ENCODE measurements around the gene HDAC2. TPM values are rescaled to one million over a fixed set of nuclear protein-coding genes. Genes with fewer than 3 reads are reported as not detected.

HDAC2 gene
- total RNA-seq, 2 donors from 2014 or later, result 275 to 335 TPM

DNA sequence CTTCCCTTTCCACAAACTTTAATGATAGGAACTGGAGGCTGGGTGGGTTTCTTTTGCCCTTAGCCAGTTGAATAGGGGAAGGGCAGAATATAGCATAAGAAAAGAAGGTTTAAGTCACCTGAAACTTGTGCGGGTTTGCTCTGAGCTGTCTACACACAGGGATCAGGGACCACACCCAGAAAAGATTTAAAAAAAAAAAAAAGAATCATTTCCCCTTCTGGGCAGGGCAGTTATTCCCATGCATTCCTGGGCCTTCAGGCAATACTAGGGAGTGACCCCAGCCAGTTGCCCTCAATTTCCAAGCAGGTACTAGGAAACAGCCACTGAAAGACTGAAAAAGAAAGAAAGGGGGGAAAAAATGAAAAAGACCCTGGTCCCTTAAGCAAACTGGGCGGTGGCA lies 39.6 kb upstream of the HDAC2 start:
- no peaks in the 10 kb centered on the region for H3K27me3 Mint-ChIP-seq (ENCODE audit: insufficient read depth)
- TF ChIP-seq CTCF (conservative IDR thresholded peaks at IDR 0.05), result no peak
- H3K27ac ChIP-seq (ENCODE audit: low read depth, low read length), result no peak overlapping the region

GRCh38 chr6:114009192-114009591 lies 38.2 kb upstream of the HDAC2 start:
- Histone ChIP-seq H3K36me3 (ENCODE audit: control insufficient read depth, insufficient read depth, low read length) (no peaks in the 10 kb centered on the region), H3K4me1 (ENCODE audit: control insufficient read depth, insufficient read depth, low read length) (peaks cover 4% of the 10 kb centered on the region), H3K27me3 (ENCODE audit: control insufficient read depth, insufficient read depth, low read length, poor library complexity, severe bottlenecking) (no peaks in the 10 kb centered on the region), H3K9me3 (ENCODE audit: control insufficient read depth, low read length) (no peaks in the 10 kb centered on the region), H3K27ac (ENCODE audit: low read depth, low read length) (no peak overlapping the region), H3K4me3 (ENCODE audit: low read length) (no peak overlapping the region), H3K9ac (ENCODE audit: extremely low read depth, low read length, poor library complexity, severe bottlenecking) (no peak overlapping the region)
- no peak for TF ChIP-seq CTCF (conservative IDR thresholded peaks at IDR 0.05)
- peaks cover 46% of the 10 kb centered on the region for H3K4me1 Mint-ChIP-seq
- H3K9me3 Mint-ChIP-seq, result no peaks in the 10 kb centered on the region
- peak overlapping the region; percentile 4 for H3K4me3 Mint-ChIP-seq
- H3K27me3 Mint-ChIP-seq (ENCODE audit: insufficient read depth), result no peaks in the 10 kb centered on the region
- H3K27ac Mint-ChIP-seq, result no peak overlapping the region
- peak; percentile 62 for DNase-seq
- WGBS, 2 experiments (ENCODE audit: insufficient coverage in 1 of 2, insufficient read length in 1 of 2), result 9% methylated on average over 2 of the region's 2 CpGs; no CpG with 5 or more reads in 1 of the 2 experiments
- H3K36me3 Mint-ChIP-seq (ENCODE audit: low read depth), result peaks cover 5% of the 10 kb centered on the region

More for the DNA sequence above, 39.6 kb upstream of the HDAC2 start:
- Mint-ChIP-seq H3K27ac (peak overlapping the region; percentile 90), H3K9me3 (no peaks in the 10 kb centered on the region), H3K4me1 (peaks cover 48% of the 10 kb centered on the region), H3K36me3 (ENCODE audit: low read depth) (peaks cover 3% of the 10 kb centered on the region), H3K4me3 (peak overlapping the region; percentile 15)
- Histone ChIP-seq H3K4me3 (ENCODE audit: low read length) (no peak overlapping the region), H3K9ac (ENCODE audit: extremely low read depth, low read length, poor library complexity, severe bottlenecking) (no peak overlapping the region), H3K4me1 (ENCODE audit: control insufficient read depth, insufficient read depth, low read length) (peaks cover 4% of the 10 kb centered on the region), H3K9me3 (ENCODE audit: control insufficient read depth, low read length) (no peaks in the 10 kb centered on the region), H3K27me3 (ENCODE audit: control insufficient read depth, insufficient read depth, low read length, poor library complexity, severe bottlenecking) (no peaks in the 10 kb centered on the region), H3K36me3 (ENCODE audit: control insufficient read depth, insufficient read depth, low read length) (no peaks in the 10 kb centered on the region)
- no peak for DNase-seq
- WGBS, 2 experiments (ENCODE audit: insufficient coverage in 1 of 2, insufficient read length in 1 of 2), result 84% methylated on average over 2 of the region's 2 CpGs; no CpG with 5 or more reads in 1 of the 2 experiments

- WGBS, 2 experiments (ENCODE audit: insufficient coverage in 1 of 2, insufficient read length in 1 of 2), result 82 to 96% methylated on average over 1 to 4 of the region's 4 CpGs
- Mint-ChIP-seq H3K27ac (no peak overlapping the region), H3K36me3 (ENCODE audit: low read depth) (peaks cover 5% of the 10 kb centered on the region), H3K27me3 (ENCODE audit: insufficient read depth) (no peaks in the 10 kb centered on the region), H3K9me3 (no peaks in the 10 kb centered on the region), H3K4me1 (peaks cover 46% of the 10 kb centered on the region), H3K4me3 (no peak overlapping the region)
- no peak overlapping the region for H3K4me3 ChIP-seq (ENCODE audit: low read length)
- no peaks in the 10 kb centered on the region for H3K27me3 ChIP-seq (ENCODE audit: control insufficient read depth, insufficient read depth, low read length, poor library complexity, severe bottlenecking)
- H3K36me3 ChIP-seq (ENCODE audit: control insufficient read depth, insufficient read depth, low read length), result no peaks in the 10 kb centered on the region
- peaks cover 4% of the 10 kb centered on the region for H3K4me1 ChIP-seq (ENCODE audit: control insufficient read depth, insufficient read depth, low read length)
- no peaks in the 10 kb centered on the region for H3K9me3 ChIP-seq (ENCODE audit: control insufficient read depth, low read length)
- H3K9ac ChIP-seq (ENCODE audit: extremely low read depth, low read length, poor library complexity, severe bottlenecking), result no peak overlapping the region
- no peak overlapping the region for H3K27ac ChIP-seq (ENCODE audit: low read depth, low read length)
- no peak for TF ChIP-seq CTCF (conservative IDR thresholded peaks at IDR 0.05)
- DNase-seq, result no peak
Measured at GRCh38 chr6:114008331-114008730, 37.4 kb upstream of the HDAC2 start.
